Thyroid gland (tissue), 4 donors: ENCODE data around the gene ITGAE.

ENCODE experiments used
- CTCF ChIP-seq, 6 experiments: fragments of 200-600 bp in 3 of 6; fragments of 450-650 bp in 3 of 6; sonication (generic) in 3 of 6; IDR thresholded peaks; one replicate each; pipeline ENCODE4 v1.5.1; 2016 to 2019; ENCODE audit warnings: antibody characterized with exemption in 6 of 6, mild to moderate bottlenecking in 2 of 6, inconsistent platforms in 1 of 6, moderate library complexity in 1 of 6
- POLR2A ChIP-seq, 2 donors: fragments of 450-650 bp; IDR thresholded peaks; one replicate each; pipeline ENCODE4 v1.6.1; 2017; ENCODE audit warnings: antibody characterized with exemption in 2 of 2, mild to moderate bottlenecking in 2 of 2, moderate library complexity in 1 of 2

- TF ChIP-seq CTCF (IDR thresholded peaks at IDR 0.05) (peak in 3 of 6 experiments; percentile 6 to 38 (median 30)), POLR2A (IDR thresholded peaks at IDR 0.05) (no peak)
Observed at GRCh38 chr17:3843935-3844516, 43.0 kb upstream of the ITGAE start.
